GM19468 (cell line): Measurements from ENCODE around the gene TOX2.

Experiments
- ATAC-seq: cut with Tn5 transposase; IDR thresholded peaks from one replicate; pipeline ENCODE4 v1.9.1; 2021; ENCODE audit warnings: mild to moderate bottlenecking, moderate library complexity, moderate number of reproducible peaks; ENCODE audit not compliant: unreplicated experiment; ENCODE audit errors: extremely low read depth

The TOX2 gene

DNA sequence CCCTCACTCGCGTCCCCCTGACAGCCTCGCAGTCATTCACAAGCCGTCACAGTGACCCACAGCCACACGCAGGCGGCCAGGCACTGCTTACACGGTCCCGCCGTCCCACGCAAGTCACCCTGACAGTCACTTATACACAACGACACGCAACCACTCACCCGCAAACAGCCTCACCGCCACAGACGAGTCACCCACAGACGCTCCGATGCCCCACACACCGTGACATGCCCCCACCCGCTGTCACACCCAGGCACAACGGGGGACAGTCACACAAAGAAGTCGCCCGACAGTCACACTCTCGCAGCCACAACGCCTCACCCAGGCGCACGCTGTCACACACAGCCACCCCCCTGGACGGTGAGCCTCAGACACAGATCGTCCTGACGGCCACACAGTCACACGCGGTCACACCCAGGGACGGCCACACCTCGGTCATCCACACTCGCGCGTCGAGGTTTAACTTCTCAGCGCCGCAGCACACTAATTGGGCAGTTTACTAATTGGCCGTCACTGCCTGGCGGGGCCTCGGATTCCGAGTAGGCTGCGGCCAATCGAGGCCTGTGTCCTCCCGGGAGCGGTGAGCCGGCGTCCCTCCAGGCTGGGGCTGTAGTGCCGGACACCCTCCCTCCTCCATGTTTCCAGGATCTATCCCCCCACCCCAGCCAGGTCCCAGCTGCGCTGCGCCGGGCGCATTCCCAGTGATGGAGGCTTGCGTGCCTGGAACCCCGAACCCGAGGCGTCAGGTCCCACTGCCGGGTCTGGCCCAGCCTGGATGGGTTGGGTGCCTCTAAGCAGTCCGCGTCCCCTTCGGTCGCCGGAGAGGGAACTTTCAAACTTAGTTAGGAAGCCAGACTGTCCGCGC lies 790 bp downstream of the TOX2 start:
- no peak for ATAC-seq

DNA sequence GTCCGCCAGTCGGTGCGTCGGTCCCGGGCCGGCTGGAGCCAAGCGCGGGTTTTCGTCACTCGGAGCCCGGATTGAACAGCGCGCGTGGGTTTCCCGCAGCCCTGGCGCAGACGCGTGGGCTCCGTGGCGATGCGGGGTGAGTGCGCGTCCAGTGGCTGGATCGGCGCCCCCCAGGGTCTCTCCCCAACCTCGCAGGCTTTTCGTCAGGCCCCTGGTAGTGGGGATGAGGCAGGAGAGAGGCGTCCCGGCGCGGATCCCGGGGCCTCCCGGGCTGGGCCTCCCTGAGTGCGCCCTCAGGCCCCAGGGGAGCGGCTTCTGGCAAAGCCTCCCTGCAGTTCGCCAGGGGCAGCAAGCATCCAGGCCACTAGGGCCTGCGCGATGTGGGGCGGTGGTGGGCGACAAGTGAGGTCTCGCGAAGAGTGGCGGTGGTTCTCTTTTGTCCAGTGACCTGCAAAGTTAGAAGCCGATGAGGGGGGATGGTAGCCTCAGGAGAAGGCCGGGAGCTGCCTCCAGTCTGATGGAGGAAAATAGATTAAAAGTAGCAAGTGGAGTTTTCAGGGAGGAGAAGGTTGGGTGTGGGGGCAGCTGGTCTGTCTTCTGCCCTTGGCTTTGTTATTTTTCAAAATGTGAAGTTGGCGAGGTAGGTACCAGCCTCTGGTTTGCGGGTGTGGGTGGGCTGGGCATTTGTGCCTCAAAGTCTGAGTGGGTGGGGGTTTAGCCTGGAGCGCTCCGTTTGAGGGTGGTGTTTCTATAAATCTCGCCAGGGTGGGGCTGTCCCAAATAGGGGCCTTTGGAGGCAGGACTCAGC lies 1.6 kb downstream of the TOX2 start:
- no peak for ATAC-seq

DNA sequence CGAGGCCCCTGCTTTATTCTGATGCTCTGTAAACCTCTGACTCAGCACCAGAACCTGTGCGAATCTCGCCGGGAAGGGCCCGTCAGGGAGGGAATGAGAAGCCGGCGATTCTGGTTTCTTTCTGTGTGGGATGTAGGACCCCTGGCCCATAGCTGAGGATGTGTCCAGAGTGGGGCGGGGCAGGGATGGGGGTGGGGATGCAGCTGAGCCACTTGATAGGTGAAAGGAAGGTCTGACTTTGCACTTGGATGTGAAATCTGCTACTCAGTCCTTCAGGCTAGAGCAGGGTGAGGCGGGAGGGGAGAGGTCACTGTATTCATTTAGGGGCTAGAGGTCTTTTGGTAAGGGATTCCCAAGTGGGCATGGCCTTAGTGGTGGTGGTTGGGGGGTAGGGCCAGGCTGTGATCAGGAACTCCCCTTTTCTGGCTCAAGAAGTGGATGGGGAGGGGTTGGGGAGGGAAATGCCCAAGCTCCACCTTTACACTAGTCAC lies 2.3 kb downstream of the TOX2 start:
- ATAC-seq = no peak

DNA sequence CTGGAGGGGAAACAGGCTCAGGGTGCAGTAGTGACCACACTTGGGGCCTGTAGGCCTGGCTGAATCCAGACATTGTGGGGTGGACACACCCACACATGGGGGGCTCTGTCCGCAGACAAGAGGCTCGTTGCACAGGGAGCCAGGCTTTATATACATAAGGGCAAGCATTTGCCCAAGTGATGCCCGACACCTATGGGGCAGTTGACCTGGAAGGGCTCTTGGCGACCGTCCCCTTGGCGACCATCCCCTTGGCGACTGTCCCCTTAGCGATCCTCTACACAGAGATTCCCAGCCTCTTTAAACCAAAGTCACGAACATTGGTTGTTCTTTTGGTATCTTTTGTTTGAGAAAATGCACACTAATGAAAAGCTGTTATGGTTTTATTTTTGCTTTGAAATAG lies 2.7 kb downstream of the TOX2 start:
- no peak for ATAC-seq

- ATAC-seq = no peak
These were observed 5.2 kb downstream of the TOX2 start for GRCh38 chr20:43919686-43920403.

DNA sequence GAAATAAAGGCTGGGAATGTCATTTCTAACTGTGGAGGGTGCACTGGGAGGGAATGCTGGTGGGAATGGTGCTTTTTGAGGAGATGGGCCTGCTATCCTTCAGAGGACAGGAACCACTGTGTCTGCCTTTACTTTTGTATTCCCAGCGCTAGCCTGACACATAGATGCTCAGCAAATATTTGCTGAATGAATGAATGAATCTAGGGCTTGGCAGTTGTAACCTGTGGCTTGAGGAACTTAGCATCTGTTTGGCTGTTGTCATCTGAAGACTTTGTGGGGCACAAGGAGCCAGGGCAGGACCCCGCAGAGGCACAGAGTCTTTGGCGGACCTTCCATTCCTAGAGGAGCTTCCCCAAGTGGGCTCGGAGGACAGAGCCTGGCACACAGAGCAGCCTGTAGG lies 6.1 kb downstream of the TOX2 start:
- no peak for ATAC-seq

- ATAC-seq = no peak
These were observed 6.7 kb downstream of the TOX2 start for GRCh38 chr20:43921227-43921780.

- no peak for ATAC-seq
These were observed 8.0 kb downstream of the TOX2 start for GRCh38 chr20:43922614-43923013.

- ATAC-seq = no peak
These were observed 8.7 kb downstream of the TOX2 start for GRCh38 chr20:43923322-43923721.

DNA sequence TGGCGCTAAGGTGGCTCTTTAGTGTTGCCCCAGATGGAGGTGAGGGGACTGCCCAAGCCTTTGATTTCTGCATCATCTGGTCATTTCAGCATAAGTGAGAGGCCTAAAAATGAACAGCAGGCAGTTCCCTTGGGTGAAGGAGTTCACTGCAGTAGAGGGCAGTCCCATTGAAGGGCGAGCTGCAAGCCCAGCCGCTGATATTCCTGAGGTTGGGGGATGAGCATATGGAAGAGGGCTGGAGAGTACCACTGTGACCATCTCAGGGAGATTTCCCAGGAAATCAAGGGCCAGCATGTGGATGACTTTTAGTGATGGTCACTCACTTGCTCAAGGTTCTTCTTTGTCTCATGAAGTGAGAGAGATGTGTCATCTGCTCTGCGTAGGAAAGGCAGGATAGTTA lies 9.3 kb downstream of the TOX2 start:
- no peak for ATAC-seq

DNA sequence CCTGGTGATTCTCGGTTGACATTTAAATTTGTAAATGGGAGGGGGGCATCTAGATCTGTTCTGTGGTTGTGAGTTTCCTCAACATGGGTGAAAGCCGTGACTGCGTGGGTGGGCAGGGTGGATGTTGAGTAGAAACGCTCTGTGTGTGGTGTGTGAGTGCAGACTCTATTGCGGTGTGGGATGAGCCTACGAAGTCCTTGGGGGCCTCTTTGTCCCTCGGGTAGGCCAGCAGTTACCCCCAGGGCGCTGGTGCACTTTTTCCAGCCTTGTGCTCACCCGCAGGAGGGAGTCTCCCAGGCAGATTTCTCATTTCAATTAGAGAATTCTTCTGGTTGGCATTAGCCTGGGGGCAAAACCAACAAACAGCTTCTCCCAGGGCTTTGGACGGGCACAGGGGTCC lies 10.6 kb downstream of the TOX2 start:
- no peak for ATAC-seq

- no peak for ATAC-seq
These were observed 11.1 kb downstream of the TOX2 start for GRCh38 chr20:43925801-43926200.

DNA sequence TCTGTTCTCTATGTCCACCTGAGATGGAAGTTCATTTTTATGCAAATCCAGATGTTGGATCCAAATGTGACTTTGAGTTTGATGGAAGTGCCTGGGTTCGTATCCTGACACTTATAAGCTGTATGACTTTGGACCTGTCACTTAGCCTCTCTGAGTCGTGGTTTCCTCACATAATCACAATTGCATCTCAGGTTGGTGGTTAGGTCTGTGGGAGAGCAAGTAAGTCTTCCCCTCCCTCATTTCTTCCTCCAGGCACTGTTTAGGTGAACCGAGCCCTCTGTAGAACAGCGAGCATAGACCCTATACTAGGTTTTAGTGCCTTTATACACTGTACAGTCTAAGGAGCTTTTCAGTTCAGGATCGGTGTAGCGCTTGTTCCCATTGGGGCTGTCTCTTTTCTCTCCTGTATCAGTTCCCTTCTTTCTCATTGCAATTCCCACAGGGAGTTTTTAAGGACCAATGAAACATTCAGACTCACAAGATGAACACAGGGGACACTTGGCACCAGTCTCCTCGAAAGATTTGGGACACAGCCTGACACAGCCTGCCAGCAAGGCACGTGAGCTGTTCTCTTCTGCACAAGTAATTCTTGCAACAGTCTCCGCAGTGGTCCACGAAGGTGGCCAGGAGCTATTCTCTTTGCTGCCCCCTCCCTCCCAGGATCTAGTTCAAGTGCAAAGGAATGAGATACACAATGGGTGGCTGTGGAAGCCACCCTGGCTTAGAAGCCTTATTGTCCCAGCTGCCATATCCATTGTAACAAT lies 11.8 kb downstream of the TOX2 start:
- ATAC-seq = no peak

DNA sequence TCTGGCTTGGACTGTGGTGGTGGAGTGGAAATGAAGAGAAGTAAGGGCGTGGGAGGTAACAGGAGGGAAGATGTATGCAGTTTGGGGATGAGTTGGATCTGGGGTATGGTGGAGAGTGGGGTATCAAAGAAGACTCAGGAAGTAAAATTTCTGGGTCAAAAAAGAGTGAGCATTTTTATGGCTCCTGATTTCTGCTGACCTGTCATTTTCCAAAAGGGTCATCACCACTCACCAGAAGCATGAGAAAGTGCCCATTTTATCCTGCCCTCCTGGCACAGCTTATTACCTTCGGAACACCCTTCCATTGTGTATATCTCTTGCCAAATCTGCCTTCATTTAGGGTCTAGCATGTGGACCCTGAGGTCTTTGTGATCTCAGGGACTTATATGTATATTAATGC lies 17.3 kb downstream of the TOX2 start:
- ATAC-seq = no peak

DNA sequence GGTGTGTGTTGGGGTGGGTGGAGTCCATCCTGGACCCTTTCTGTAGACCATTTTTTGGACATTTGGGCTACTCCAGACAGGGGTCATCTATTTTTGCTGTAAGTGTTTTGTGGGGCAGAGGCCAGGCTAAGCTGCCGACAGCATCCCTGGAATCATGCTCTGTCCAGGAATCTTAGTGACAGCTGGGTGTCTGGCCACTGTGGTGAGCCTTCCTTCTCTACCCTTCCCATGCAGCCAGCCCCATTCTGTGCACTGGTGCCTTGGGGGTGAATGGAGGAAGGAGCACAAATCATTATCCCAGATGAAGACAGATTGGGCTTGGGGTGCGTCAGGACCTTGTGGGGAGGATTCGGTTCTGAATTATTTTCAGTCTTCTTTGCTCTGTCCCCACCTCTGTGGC lies 20.2 kb downstream of the TOX2 start:
- no peak for ATAC-seq

GRCh38 chr20:43936104-43936770 lies 21.6 kb downstream of the TOX2 start:
- ATAC-seq = no peak

GRCh38 chr20:43936805-43937204 lies 22.2 kb downstream of the TOX2 start:
- no peak for ATAC-seq

- no peak for ATAC-seq
These were observed 22.9 kb downstream of the TOX2 start for GRCh38 chr20:43937591-43937990.

DNA sequence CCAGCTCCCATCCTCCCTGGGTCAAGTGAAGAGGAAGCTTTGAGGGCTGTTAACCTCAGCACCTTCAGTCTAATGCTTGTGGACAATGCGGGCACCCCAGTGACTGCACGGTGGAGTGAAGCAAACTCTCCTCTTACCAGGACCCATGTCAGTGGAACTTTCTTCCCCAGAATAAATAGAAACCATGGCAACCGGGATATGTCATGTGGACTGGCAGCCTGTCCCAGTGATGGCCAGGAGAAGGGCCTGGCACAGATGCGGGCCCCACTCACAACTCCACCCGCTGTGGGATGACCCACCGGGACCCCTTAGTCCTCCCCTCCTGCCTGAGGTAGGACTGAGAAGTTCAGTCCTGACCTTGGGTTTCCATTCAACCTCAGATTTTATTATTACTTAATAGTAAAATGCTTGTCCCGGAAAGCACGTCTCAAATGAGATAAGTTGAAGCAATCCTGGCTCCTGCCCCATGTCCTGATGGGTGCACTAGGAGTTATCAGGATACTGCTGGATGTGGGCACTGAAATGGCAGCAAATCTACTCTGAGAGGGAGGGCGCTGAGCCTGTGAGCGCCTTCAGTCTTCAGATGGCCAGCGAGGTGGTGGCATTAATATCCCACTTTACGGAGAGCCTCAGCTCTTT lies 23.5 kb downstream of the TOX2 start:
- ATAC-seq = no peak
